Breast epithelium (tissue), 4 donors: Measurements from ENCODE around the gene PRLR. TPM values are rescaled to one million over a fixed set of nuclear protein-coding genes. Genes with fewer than 3 reads are reported as not detected.

Source experiments
- DNase-seq, 2 donors: peaks; one replicate each; pipeline ENCODE4 v3.0.0-alpha.2; 2019; ENCODE audit warnings: low spot score in 2 of 2
- H3K27ac ChIP-seq, 2 donors: fragments of 200-600 bp; sonication (generic) in 1 of 2; one replicate each; pipeline ENCODE4 v1.5.1; 2016 to 2019; ENCODE audit warnings: mild to moderate bottlenecking in 1 of 2
- H3K27me3 ChIP-seq, 2 donors: fragments of 200-600 bp; sonication (generic) in 1 of 2; one replicate each; pipeline versions ENCODE4 v1.5.1 to v1.6.0; 2017 to 2019; ENCODE audit warnings: control low read depth in 1 of 2, mild to moderate bottlenecking in 1 of 2
- H3K36me3 ChIP-seq: fragments of 200-600 bp; one replicate; pipeline ENCODE4 v1.5.1; 2019
- H3K4me1 ChIP-seq, 2 donors: fragments of 200-600 bp; sonication (generic); one replicate each; pipeline ENCODE4 v1.5.1; 2016 to 2019; ENCODE audit warnings: control low read depth in 1 of 2
- H3K4me3 ChIP-seq, 3 donors: fragments of 200-600 bp; sonication (generic); 1 replicate in 2 of 3; 2 replicates in 1 of 3; pipeline ENCODE4 v1.5.1; 2016 to 2019; ENCODE audit warnings: mild to moderate bottlenecking in 3 of 3, moderate library complexity in 2 of 3
- H3K9me3 ChIP-seq, 2 donors: fragments of 200-600 bp; sonication (generic) in 1 of 2; one replicate each; pipeline ENCODE4 v1.5.1; 2016 to 2019; ENCODE audit warnings: control low read depth in 1 of 2
- CTCF ChIP-seq, 3 donors: fragments of 450-650 bp; IDR thresholded peaks; one replicate each; pipeline ENCODE4 v1.5.1; 2016 to 2017; ENCODE audit warnings: antibody characterized with exemption in 3 of 3, mild to moderate bottlenecking in 3 of 3, moderate library complexity in 3 of 3
- POLR2A ChIP-seq: fragments of 450-650 bp; IDR thresholded peaks from one replicate; pipeline ENCODE4 v1.6.1; 2016; ENCODE audit warnings: antibody characterized with exemption, mild to moderate bottlenecking, moderate library complexity
- POLR2AphosphoS5 ChIP-seq, 3 donors: sonication (generic); formaldehyde crosslinking; IDR thresholded peaks; one replicate each; pipeline ENCODE4 v1.6.1; 2017; ENCODE audit warnings: antibody characterized with exemption in 3 of 3
- intact Hi-C: fragments of 100-400 bp; cut with DNase I; formaldehyde crosslinking; loops from one replicate; pipeline ENCODE4 v1.15.1; 2023; ENCODE audit warnings: low total_unique reads
- total RNA-seq, 3 donors: library from RNA; depleted of rRNA; stranded (reverse); fragments of >200 nt; gene quantifications; one replicate each; pipeline ENCODE4 v1.1.0, GENCODE V29; 2016

The PRLR gene
- total RNA-seq, 3 donors from 2014 or later: 2.6 to 78.0 (median 28.8) TPM

GRCh38 chr5:35046774-35047173 is 183.5 kb downstream of the PRLR start:
- Histone ChIP-seq H3K36me3 (no peaks in the 10 kb centered on the region), H3K4me1 (no peaks in the 10 kb centered on the region), H3K9me3 (no peaks in the 10 kb centered on the region), H3K27ac (no peak overlapping the region), H3K27me3 (no peaks in the 10 kb centered on the region), H3K4me3 (no peak overlapping the region)
- no peak for TF ChIP-seq POLR2A
- TF ChIP-seq CTCF (IDR thresholded peaks at IDR 0.05): no peak
- no peak for TF ChIP-seq POLR2AphosphoS5 (IDR thresholded peaks at IDR 0.05)
- intact Hi-C loops: no loop called here
- no peak for DNase-seq

GRCh38 chr5:35045280-35045679 is 185.0 kb downstream of the PRLR start:
- no peaks in the 10 kb centered on the region for H3K36me3 ChIP-seq
- intact Hi-C loops: no loop called here

GRCh38 chr5:35044649-35045048 is 185.6 kb downstream of the PRLR start:
- Histone ChIP-seq H3K27me3 (no peaks in the 10 kb centered on the region), H3K9me3 (no peaks in the 10 kb centered on the region), H3K27ac (no peak overlapping the region), H3K36me3 (no peaks in the 10 kb centered on the region), H3K4me3 (no peak overlapping the region), H3K4me1 (no peaks in the 10 kb centered on the region)
- DNase-seq: no peak
- intact Hi-C loops: no loop called here
- TF ChIP-seq POLR2A: no peak
- no peak for TF ChIP-seq POLR2AphosphoS5 (IDR thresholded peaks at IDR 0.05)
- no peak for TF ChIP-seq CTCF (IDR thresholded peaks at IDR 0.05)

More at GRCh38 chr5:35045280-35045679, 185.0 kb downstream of the PRLR start:
- Histone ChIP-seq H3K27ac (no peak overlapping the region), H3K4me3 (no peak overlapping the region), H3K9me3 (no peaks in the 10 kb centered on the region), H3K27me3 (no peaks in the 10 kb centered on the region), H3K4me1 (no peaks in the 10 kb centered on the region)
- no peak for DNase-seq
- no peak for TF ChIP-seq POLR2A
- TF ChIP-seq POLR2AphosphoS5 (IDR thresholded peaks at IDR 0.05): no peak
- no peak for TF ChIP-seq CTCF (IDR thresholded peaks at IDR 0.05)

- intact Hi-C loops: no loop called here
- H3K9me3 ChIP-seq: no peaks in the 10 kb centered on the region
These were observed 187.5 kb downstream of the PRLR start for GRCh38 chr5:35042781-35043180.

GRCh38 chr5:35041261-35041660 is 189.0 kb downstream of the PRLR start:
- Histone ChIP-seq H3K27ac (no peak overlapping the region), H3K4me1 (no peaks in the 10 kb centered on the region), H3K36me3 (no peaks in the 10 kb centered on the region), H3K4me3 (no peak overlapping the region), H3K9me3 (no peaks in the 10 kb centered on the region), H3K27me3 (no peaks in the 10 kb centered on the region)
- intact Hi-C loops: no loop called here
- TF ChIP-seq POLR2AphosphoS5 (IDR thresholded peaks at IDR 0.05): no peak
- no peak for TF ChIP-seq CTCF (IDR thresholded peaks at IDR 0.05)
- no peak for TF ChIP-seq POLR2A
- DNase-seq: no peak

More at GRCh38 chr5:35042781-35043180, 187.5 kb downstream of the PRLR start:
- DNase-seq: no peak
- H3K36me3 ChIP-seq: no peaks in the 10 kb centered on the region
- H3K4me3 ChIP-seq: no peak overlapping the region
- no peak for TF ChIP-seq CTCF (IDR thresholded peaks at IDR 0.05)
- no peak for TF ChIP-seq POLR2AphosphoS5 (IDR thresholded peaks at IDR 0.05)
- no peak for TF ChIP-seq POLR2A
- no peak overlapping the region for H3K27ac ChIP-seq
- H3K4me1 ChIP-seq: no peaks in the 10 kb centered on the region
- H3K27me3 ChIP-seq: no peaks in the 10 kb centered on the region
